DOHH2 (cell line): ENCODE measurements around the gene KLHL41.

Experiments
- CTCF ChIP-seq: fragments of 200-600 bp; sonication (generic); IDR thresholded peaks from one replicate; pipeline ENCODE4 v1.5.1; 2014; ENCODE audit warnings: antibody characterized with exemption, mild to moderate bottlenecking, low read depth, low read length; ENCODE audit not compliant: poor library complexity, severe bottlenecking
- EZH2phosphoT487 ChIP-seq: fragments of 200-600 bp; sonication (generic); IDR thresholded peaks from 2 replicates; pipeline ENCODE4 v1.6.1; 2017; ENCODE audit warnings: borderline replicate concordance, mild to moderate bottlenecking, antibody characterized with exemption, low read length, moderate library complexity, mixed read lengths

GRCh38 chr2:169472249-169472648 is 37.3 kb upstream of the KLHL41 start:
- TF ChIP-seq CTCF (no peak), EZH2phosphoT487 (no peak)
